ENCODE results near the gene HPCAL1. TPM values are rescaled to one million over a fixed set of nuclear protein-coding genes. Genes with fewer than 3 reads are reported as not detected.

The HPCAL1 gene
- total RNA-seq, 1 experiment from 2014 or later: 5.0 TPM

DNA sequence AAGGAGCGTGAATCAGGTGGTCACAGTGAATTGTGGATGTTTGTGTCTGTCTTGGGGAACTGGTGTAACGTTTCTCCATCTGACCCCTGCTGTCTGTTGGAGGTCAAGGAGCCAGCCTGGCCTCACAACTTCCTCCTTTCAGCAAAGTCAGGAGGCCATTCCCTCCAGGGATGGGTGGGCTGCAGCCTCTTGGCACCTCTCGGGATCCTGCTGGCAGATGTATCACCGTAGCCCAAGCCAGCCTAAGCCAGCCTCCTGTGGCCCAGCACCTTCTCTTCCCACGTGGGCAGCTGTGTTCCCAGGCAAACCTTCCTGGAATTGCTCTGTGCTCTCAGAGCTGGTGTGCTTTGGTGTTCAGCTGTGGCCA lies 30.5 kb downstream of the HPCAL1 start:
- Histone ChIP-seq H3K4me3 (ENCODE audit: low read length) (no peak overlapping the region), H3K79me2 (ENCODE audit: low read length) (no peaks in the 10 kb centered on the region), H3K4me1 (ENCODE audit: low read length) (peaks cover 24% of the 10 kb centered on the region), H3K4me2 (ENCODE audit: low read depth, low read length, poor library complexity, severe bottlenecking) (no peak overlapping the region), H3K36me3 (ENCODE audit: insufficient read depth, low read length) (no peaks in the 10 kb centered on the region), H3K27ac (ENCODE audit: low read length) (no peak overlapping the region), H3K9ac (ENCODE audit: low read length) (no peak overlapping the region), H3K27me3 (ENCODE audit: low read length) (no peaks in the 10 kb centered on the region; the same call in 1 of the 2 replicates), H2AFZ (ENCODE audit: low read length) (no peak overlapping the region), H3K9me2 (replicated peaks; ENCODE audit: insufficient read depth, low read length) (no peaks in the 10 kb centered on the region), H3K9me3 (ENCODE audit: low read length) (no peaks in the 10 kb centered on the region), H4K20me1 (ENCODE audit: insufficient read depth, low read depth, low read length) (no peaks in the 10 kb centered on the region)
- DNase-seq: no peak

GRCh38 chr2:10333966-10334365 lies 31.3 kb downstream of the HPCAL1 start:
- H3K27ac ChIP-seq (ENCODE audit: low read length): no peak overlapping the region
- no peaks in the 10 kb centered on the region for H3K9me3 ChIP-seq (ENCODE audit: low read length)
- H2AFZ ChIP-seq (ENCODE audit: low read length): no peak overlapping the region
- no peaks in the 10 kb centered on the region for H3K36me3 ChIP-seq (ENCODE audit: insufficient read depth, low read length)
- H3K4me2 ChIP-seq (ENCODE audit: low read depth, low read length, poor library complexity, severe bottlenecking): no peak overlapping the region
- no peak overlapping the region for H3K9ac ChIP-seq (ENCODE audit: low read length)
- DNase-seq: no peak
- H3K4me3 ChIP-seq (ENCODE audit: low read length): no peak overlapping the region
- no peaks in the 10 kb centered on the region for H3K79me2 ChIP-seq (ENCODE audit: low read length)
- H3K9me2 ChIP-seq (replicated peaks; ENCODE audit: insufficient read depth, low read length): no peaks in the 10 kb centered on the region
- no peaks in the 10 kb centered on the region for H4K20me1 ChIP-seq (ENCODE audit: insufficient read depth, low read depth, low read length)
- no peaks in the 10 kb centered on the region; the same call in 1 of the 2 replicates for H3K27me3 ChIP-seq (ENCODE audit: low read length)
- peaks cover 24% of the 10 kb centered on the region for H3K4me1 ChIP-seq (ENCODE audit: low read length)

DNA sequence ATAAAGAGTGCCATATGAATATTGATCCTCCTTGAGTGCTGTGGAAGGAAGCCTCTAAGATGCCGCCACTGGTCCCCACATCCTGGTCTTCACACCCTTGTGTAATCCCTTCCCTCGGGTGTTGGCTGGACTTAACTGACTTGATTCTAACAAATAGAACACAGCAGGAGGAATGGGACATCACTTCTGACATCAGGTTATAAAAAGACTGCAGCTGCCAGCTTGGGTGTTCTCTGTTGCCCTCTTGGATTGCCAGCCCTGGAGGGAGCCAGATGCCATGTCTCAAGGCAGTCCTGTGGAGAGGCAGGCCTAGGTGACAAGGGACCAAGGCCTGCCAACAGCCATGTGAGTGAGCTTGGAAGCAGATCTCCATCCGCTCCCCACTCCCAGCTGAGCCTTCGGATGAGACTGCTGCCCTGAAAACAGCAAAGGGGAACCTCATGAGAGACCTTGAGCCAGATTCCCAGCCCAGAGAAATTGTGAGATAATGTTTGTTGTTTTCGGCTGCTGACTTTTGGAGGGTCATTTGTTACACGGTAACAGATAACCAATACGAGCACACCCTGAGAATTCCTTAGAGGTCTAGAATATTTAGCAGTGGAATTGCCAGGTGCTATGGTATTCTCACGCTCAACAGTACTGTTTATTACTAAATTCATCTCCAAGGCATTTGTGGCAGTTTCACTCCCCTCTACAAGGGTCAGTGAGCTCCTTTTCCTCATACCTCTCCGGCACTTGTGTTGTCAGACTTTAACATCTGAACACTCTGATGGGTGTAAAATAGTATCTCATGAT lies 32.5 kb downstream of the HPCAL1 start:
- no peak for DNase-seq
- Histone ChIP-seq H3K4me3 (ENCODE audit: low read length) (no peak overlapping the region), H3K4me2 (ENCODE audit: low read depth, low read length, poor library complexity, severe bottlenecking) (no peak overlapping the region), H4K20me1 (ENCODE audit: insufficient read depth, low read depth, low read length) (no peaks in the 10 kb centered on the region), H3K36me3 (ENCODE audit: insufficient read depth, low read length) (no peaks in the 10 kb centered on the region), H3K79me2 (ENCODE audit: low read length) (no peaks in the 10 kb centered on the region), H3K27me3 (ENCODE audit: low read length) (no peaks in the 10 kb centered on the region; the same call in 1 of the 2 replicates), H3K9ac (ENCODE audit: low read length) (no peak overlapping the region), H2AFZ (ENCODE audit: low read length) (no peak overlapping the region), H3K9me3 (ENCODE audit: low read length) (no peaks in the 10 kb centered on the region), H3K4me1 (ENCODE audit: low read length) (peaks cover 24% of the 10 kb centered on the region), H3K9me2 (replicated peaks; ENCODE audit: insufficient read depth, low read length) (no peaks in the 10 kb centered on the region), H3K27ac (ENCODE audit: low read length) (no peak overlapping the region)

DNA sequence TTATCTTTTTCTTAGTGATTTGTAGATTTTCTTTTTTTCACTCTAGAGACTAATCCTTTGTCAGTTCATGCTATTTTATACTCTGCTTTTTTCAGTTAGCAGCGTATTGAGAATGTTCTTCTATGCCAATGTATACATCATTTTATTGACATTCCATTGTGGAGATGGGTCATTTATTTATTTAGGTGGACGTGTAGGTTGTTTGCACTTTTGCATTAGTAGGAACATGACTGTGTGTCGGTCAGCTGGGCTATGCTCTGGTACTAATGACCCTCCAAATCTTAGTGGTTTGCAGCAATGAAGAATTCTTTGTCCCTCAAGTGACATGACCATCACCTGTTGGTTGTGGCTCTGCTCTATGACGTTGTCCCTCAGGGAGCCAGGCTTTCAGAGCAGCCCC lies 33.6 kb downstream of the HPCAL1 start:
- Histone ChIP-seq H4K20me1 (ENCODE audit: insufficient read depth, low read depth, low read length) (no peaks in the 10 kb centered on the region), H3K27ac (ENCODE audit: low read length) (no peak overlapping the region), H3K4me3 (ENCODE audit: low read length) (no peak overlapping the region), H2AFZ (ENCODE audit: low read length) (no peak overlapping the region), H3K9me3 (ENCODE audit: low read length) (no peaks in the 10 kb centered on the region), H3K36me3 (ENCODE audit: insufficient read depth, low read length) (no peaks in the 10 kb centered on the region), H3K9me2 (replicated peaks; ENCODE audit: insufficient read depth, low read length) (no peaks in the 10 kb centered on the region), H3K4me2 (ENCODE audit: low read depth, low read length, poor library complexity, severe bottlenecking) (no peak overlapping the region), H3K9ac (ENCODE audit: low read length) (no peak overlapping the region), H3K4me1 (ENCODE audit: low read length) (peaks cover 17% of the 10 kb centered on the region), H3K27me3 (ENCODE audit: low read length) (no peaks in the 10 kb centered on the region), H3K79me2 (ENCODE audit: low read length) (no peaks in the 10 kb centered on the region)
- DNase-seq: no peak

DNA sequence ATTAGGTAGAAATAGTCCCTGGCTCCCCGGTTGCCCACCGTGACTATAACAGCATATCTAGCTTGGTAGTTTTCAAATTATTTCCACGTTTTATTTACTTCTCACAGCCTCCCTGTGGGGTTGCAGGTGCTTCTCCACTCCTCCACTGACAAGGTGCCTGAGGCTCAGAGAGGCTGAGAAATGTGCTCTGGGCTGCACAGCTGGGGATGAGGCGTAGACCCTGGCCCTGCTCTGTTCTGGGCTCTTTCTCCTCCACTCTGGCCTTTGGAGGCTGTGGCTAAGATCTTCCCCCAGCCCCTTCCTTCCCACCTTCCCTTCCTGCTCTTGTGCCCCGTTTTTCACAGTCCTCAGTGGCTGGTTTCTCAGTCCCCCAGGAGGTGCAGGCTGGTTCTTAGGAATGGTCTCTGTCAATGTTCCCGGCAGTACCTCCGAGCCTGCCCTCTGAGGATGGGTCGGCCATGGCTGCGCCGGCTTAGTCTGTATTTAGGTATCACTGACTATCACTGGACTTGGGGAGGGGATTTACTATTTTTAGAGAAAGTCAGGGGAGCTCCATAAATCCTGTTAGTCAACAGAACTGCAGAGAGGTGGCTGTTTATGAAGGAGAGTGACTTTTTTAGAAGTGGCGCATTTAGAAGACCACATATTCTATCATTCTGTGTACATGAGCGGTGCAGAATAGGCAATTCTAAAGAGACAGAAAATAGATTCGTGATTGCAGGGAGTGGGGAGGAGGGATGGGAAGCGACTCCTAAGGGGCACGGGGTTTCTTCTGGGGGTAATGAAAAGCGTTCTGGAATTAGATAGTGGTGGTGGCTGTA lies 35.0 kb downstream of the HPCAL1 start:
- H3K27me3 ChIP-seq (ENCODE audit: low read length): no peaks in the 10 kb centered on the region
- H3K36me3 ChIP-seq (ENCODE audit: insufficient read depth, low read length): no peaks in the 10 kb centered on the region
- no peaks in the 10 kb centered on the region for H3K79me2 ChIP-seq (ENCODE audit: low read length)
- DNase-seq: no peak
- no peak overlapping the region for H2AFZ ChIP-seq (ENCODE audit: low read length)
- no peak overlapping the region for H3K27ac ChIP-seq (ENCODE audit: low read length)
- no peak overlapping the region for H3K9ac ChIP-seq (ENCODE audit: low read length)
- H3K9me3 ChIP-seq (ENCODE audit: low read length): no peaks in the 10 kb centered on the region
- no peak overlapping the region for H3K4me3 ChIP-seq (ENCODE audit: low read length)
- peaks cover 4% of the 10 kb centered on the region for H3K4me1 ChIP-seq (ENCODE audit: low read length)
- no peaks in the 10 kb centered on the region for H4K20me1 ChIP-seq (ENCODE audit: insufficient read depth, low read depth, low read length)
- H3K4me2 ChIP-seq (ENCODE audit: low read depth, low read length, poor library complexity, severe bottlenecking): no peak overlapping the region
- no peaks in the 10 kb centered on the region for H3K9me2 ChIP-seq (replicated peaks; ENCODE audit: insufficient read depth, low read length)

DNA sequence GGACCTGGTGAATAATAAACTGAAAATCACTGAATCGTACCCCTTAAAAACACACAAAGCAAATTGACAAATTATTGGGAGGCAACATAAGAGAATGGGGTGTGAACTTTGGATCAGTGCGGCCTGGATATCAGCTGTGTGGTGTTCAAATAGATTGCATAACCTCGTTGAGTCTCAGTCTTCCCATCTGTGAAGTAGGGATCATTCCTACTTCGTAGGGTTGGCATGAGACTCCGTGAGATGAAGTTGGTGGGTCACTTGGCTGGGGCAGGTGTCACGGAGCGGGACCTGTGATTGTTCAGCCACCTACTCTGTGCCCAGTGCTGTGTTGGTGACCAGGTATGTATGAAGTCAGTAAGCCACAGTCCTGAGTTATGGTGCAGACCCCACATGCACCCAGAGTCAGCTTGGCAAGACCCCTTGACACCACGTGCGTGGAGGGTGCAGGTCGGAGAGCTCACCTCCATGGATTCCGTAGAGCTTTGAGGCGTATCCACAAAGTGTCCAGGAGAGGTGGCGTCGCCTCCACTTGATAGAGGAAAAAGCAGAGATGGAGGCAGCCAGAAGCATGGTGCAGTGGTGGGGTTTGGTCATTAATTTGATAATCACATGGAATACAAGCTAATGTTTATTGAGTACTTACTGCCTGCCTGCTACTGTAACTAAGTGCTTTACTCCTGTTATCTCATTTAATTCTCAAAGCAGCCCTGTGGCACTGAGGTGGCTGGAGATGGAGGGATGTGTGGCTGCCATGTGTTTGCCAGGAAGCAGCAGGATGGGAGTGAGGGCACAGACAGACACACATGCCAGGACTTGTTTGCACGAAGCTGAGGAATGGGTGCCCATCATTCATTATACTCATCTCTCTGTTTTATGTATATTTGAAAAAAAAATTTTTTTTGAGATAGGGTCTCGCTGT lies 35.8 kb downstream of the HPCAL1 start:
- H4K20me1 ChIP-seq (ENCODE audit: insufficient read depth, low read depth, low read length): no peaks in the 10 kb centered on the region; the same call in 1 of the 2 replicates
- H2AFZ ChIP-seq (ENCODE audit: low read length): no peak overlapping the region
- no peak for DNase-seq
- no peaks in the 10 kb centered on the region for H3K36me3 ChIP-seq (ENCODE audit: insufficient read depth, low read length)
- H3K27ac ChIP-seq (ENCODE audit: low read length): no peak overlapping the region
- no peaks in the 10 kb centered on the region for H3K27me3 ChIP-seq (ENCODE audit: low read length)
- no peak overlapping the region for H3K9ac ChIP-seq (ENCODE audit: low read length)
- H3K9me3 ChIP-seq (ENCODE audit: low read length): no peaks in the 10 kb centered on the region
- peaks cover 4% of the 10 kb centered on the region for H3K4me1 ChIP-seq (ENCODE audit: low read length)
- no peaks in the 10 kb centered on the region for H3K79me2 ChIP-seq (ENCODE audit: low read length)
- no peaks in the 10 kb centered on the region for H3K9me2 ChIP-seq (replicated peaks; ENCODE audit: insufficient read depth, low read length)
- H3K4me3 ChIP-seq (ENCODE audit: low read length): no peak overlapping the region
- no peak overlapping the region for H3K4me2 ChIP-seq (ENCODE audit: low read depth, low read length, poor library complexity, severe bottlenecking)

DNA sequence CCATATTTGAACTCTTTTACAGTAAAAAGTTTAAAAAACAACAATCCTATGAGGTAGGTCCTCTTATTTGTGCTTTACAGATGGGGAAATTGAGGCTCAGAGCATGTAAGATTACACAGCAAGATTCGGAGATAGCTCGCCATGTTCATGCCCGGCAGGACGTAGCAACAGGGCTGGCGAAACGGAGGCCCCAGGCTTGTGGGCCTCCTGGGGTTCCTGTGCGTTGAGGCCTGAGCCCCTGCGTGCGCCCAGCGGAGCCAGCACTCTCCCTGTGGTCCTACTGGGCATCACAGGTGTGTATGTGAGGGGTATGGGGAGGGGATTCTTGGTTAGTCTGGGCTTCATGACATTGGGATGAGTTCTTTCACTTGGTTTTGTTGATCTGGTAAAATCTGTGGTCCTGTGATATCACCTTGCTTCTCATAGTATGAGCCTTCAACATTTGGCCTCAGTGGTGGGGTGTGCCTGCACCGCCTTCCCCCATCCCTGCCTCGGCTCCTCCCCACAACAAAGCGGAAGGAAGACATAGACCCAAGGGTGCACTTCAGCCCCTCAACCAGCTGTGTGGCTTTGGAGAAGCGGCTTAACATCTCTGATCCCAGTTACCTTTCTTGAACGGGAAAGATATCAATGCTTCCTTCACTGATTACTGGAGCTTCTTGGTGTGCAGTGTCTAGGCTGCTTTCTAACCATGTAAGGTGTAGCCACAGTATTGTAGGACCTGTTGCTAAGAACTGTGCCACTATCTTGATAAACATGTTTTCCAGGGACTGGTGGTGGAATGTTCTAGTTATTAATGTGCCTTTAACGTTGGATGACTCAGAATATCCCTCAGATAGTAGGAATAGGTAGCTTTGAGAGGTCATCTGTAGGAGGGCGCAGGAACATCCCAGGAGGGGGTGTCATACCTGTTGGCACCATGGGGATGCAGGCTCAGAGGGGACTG lies 37.2 kb downstream of the HPCAL1 start:
- H4K20me1 ChIP-seq (ENCODE audit: insufficient read depth, low read depth, low read length): no peaks in the 10 kb centered on the region; the same call in 1 of the 2 replicates
- no peaks in the 10 kb centered on the region for H3K36me3 ChIP-seq (ENCODE audit: insufficient read depth, low read length)
- no peak overlapping the region for H3K4me2 ChIP-seq (ENCODE audit: low read depth, low read length, poor library complexity, severe bottlenecking)
- H3K27ac ChIP-seq (ENCODE audit: low read length): no peak overlapping the region
- H3K9me3 ChIP-seq (ENCODE audit: low read length): no peaks in the 10 kb centered on the region
- no peaks in the 10 kb centered on the region for H3K9me2 ChIP-seq (replicated peaks; ENCODE audit: insufficient read depth, low read length)
- H2AFZ ChIP-seq (ENCODE audit: low read length): no peak overlapping the region
- no peak overlapping the region for H3K4me3 ChIP-seq (ENCODE audit: low read length)
- peaks cover 18% of the 10 kb centered on the region for H3K4me1 ChIP-seq (ENCODE audit: low read length)
- no peaks in the 10 kb centered on the region for H3K79me2 ChIP-seq (ENCODE audit: low read length)
- DNase-seq: no peak
- no peak overlapping the region for H3K9ac ChIP-seq (ENCODE audit: low read length)
- no peaks in the 10 kb centered on the region for H3K27me3 ChIP-seq (ENCODE audit: low read length)
